ENCODE results near the gene SOX11.

GRCh38 chr2:5713101-5713500 is 20.9 kb downstream of the SOX11 start:
- TF ChIP-seq, protein P1, sequence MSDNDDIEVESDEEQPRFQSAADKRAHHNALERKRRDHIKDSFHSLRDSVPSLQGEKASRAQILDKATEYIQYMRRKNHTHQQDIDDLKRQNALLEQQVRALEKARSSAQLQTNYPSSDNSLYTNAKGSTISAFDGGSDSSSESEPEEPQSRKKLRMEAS (IDR thresholded peaks at IDR 0.05) = no peak
- TF ChIP-seq, protein P2, sequence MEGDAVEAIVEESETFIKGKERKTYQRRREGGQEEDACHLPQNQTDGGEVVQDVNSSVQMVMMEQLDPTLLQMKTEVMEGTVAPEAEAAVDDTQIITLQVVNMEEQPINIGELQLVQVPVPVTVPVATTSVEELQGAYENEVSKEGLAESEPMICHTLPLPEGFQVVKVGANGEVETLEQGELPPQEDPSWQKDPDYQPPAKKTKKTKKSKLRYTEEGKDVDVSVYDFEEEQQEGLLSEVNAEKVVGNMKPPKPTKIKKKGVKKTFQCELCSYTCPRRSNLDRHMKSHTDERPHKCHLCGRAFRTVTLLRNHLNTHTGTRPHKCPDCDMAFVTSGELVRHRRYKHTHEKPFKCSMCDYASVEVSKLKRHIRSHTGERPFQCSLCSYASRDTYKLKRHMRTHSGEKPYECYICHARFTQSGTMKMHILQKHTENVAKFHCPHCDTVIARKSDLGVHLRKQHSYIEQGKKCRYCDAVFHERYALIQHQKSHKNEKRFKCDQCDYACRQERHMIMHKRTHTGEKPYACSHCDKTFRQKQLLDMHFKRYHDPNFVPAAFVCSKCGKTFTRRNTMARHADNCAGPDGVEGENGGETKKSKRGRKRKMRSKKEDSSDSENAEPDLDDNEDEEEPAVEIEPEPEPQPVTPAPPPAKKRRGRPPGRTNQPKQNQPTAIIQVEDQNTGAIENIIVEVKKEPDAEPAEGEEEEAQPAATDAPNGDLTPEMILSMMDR (IDR thresholded peaks at IDR 0.05 in 2 of 3, conservative IDR thresholded peaks at IDR 0.05 in 1 of 3; ENCODE audit: borderline replicate concordance in 1 of 3, insufficient read depth in 1 of 3, low read depth in 2 of 3, low read length in 2 of 3) = no peak
- TF ChIP-seq, protein P3, sequence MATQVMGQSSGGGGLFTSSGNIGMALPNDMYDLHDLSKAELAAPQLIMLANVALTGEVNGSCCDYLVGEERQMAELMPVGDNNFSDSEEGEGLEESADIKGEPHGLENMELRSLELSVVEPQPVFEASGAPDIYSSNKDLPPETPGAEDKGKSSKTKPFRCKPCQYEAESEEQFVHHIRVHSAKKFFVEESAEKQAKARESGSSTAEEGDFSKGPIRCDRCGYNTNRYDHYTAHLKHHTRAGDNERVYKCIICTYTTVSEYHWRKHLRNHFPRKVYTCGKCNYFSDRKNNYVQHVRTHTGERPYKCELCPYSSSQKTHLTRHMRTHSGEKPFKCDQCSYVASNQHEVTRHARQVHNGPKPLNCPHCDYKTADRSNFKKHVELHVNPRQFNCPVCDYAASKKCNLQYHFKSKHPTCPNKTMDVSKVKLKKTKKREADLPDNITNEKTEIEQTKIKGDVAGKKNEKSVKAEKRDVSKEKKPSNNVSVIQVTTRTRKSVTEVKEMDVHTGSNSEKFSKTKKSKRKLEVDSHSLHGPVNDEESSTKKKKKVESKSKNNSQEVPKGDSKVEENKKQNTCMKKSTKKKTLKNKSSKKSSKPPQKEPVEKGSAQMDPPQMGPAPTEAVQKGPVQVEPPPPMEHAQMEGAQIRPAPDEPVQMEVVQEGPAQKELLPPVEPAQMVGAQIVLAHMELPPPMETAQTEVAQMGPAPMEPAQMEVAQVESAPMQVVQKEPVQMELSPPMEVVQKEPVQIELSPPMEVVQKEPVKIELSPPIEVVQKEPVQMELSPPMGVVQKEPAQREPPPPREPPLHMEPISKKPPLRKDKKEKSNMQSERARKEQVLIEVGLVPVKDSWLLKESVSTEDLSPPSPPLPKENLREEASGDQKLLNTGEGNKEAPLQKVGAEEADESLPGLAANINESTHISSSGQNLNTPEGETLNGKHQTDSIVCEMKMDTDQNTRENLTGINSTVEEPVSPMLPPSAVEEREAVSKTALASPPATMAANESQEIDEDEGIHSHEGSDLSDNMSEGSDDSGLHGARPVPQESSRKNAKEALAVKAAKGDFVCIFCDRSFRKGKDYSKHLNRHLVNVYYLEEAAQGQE (IDR thresholded peaks at IDR 0.05; ENCODE audit: low read depth) = no peak
- TF ChIP-seq RAD21 (IDR thresholded peaks at IDR 0.05; ENCODE audit: low read depth) (no peak), ZNF274 (IDR thresholded peaks at IDR 0.05; ENCODE audit: low read depth, low read length) (no peak), EZH2 (IDR thresholded peaks at IDR 0.05) (no peak), TCF7L2 (IDR thresholded peaks at IDR 0.05; ENCODE audit: borderline replicate concordance, extremely low read depth, insufficient read depth, insufficient read length) (no peak)

Data from HCT116 (cell line).